PFSK-1 (cell line): ENCODE results near the gene ZDHHC16.

Experiments used
- POLR2AphosphoS5 ChIP-seq: IDR thresholded peaks from 2 replicates; pipeline ENCODE4 v1.6.1; 2012; ENCODE audit warnings: low read depth, mild to moderate bottlenecking, control low read depth, low read length, moderate library complexity
- SIN3A ChIP-seq: IDR thresholded peaks from 2 replicates; pipeline ENCODE4 v1.6.1; 2012; ENCODE audit warnings: mild to moderate bottlenecking, low read length, moderate library complexity, borderline replicate concordance; ENCODE audit not compliant: insufficient read depth
- TF ChIP-seq, protein P1 (sequence below), 2 experiments: IDR thresholded peaks; 2 replicates each; pipeline versions ENCODE4 v1.6.1 to v1.8.0; 2011 to 2012; ENCODE audit warnings: low read depth in 2 of 2, low read length in 2 of 2, control low read depth in 1 of 2, inconsistent platforms in 1 of 2, mild to moderate bottlenecking in 1 of 2, moderate library complexity in 1 of 2; ENCODE audit not compliant: insufficient read depth in 1 of 2

DNA sequence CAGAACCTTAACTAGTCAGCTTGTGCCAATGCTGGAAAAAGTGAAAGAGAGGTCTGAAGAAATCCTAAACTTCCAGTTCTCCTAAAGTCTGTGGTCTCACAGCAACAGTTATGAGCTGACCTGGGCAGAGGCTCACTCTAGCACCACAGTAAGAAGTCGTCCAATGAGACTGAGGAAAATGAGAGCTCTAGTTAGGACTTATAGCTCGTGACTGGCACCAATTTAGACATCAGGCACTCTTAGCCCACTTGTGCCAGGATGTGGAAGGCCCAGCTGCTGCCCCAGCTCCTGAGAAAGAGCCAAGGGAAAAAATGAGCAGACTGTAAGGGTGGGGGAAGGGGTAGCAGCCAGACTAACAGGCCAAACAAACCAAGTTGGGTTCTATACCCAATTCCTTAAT, 44.6 kb downstream of the ZDHHC16 start:
- TF ChIP-seq POLR2AphosphoS5 = no peak
- TF ChIP-seq SIN3A = no peak
- TF ChIP-seq, protein P1, sequence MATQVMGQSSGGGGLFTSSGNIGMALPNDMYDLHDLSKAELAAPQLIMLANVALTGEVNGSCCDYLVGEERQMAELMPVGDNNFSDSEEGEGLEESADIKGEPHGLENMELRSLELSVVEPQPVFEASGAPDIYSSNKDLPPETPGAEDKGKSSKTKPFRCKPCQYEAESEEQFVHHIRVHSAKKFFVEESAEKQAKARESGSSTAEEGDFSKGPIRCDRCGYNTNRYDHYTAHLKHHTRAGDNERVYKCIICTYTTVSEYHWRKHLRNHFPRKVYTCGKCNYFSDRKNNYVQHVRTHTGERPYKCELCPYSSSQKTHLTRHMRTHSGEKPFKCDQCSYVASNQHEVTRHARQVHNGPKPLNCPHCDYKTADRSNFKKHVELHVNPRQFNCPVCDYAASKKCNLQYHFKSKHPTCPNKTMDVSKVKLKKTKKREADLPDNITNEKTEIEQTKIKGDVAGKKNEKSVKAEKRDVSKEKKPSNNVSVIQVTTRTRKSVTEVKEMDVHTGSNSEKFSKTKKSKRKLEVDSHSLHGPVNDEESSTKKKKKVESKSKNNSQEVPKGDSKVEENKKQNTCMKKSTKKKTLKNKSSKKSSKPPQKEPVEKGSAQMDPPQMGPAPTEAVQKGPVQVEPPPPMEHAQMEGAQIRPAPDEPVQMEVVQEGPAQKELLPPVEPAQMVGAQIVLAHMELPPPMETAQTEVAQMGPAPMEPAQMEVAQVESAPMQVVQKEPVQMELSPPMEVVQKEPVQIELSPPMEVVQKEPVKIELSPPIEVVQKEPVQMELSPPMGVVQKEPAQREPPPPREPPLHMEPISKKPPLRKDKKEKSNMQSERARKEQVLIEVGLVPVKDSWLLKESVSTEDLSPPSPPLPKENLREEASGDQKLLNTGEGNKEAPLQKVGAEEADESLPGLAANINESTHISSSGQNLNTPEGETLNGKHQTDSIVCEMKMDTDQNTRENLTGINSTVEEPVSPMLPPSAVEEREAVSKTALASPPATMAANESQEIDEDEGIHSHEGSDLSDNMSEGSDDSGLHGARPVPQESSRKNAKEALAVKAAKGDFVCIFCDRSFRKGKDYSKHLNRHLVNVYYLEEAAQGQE (IDR thresholded peaks at IDR 0.05; ENCODE audit: insufficient read depth in 1 of 2, low read depth in 2 of 2, low read length in 2 of 2) = no peak
